ENCODE results near the gene CLDN15.
"Not testable (repeated sequence)": the region's sequence is repeated elsewhere in the genome, so short reads cannot be mapped to it uniquely, and the experiment has no call there.

Gene CLDN15

DNA sequence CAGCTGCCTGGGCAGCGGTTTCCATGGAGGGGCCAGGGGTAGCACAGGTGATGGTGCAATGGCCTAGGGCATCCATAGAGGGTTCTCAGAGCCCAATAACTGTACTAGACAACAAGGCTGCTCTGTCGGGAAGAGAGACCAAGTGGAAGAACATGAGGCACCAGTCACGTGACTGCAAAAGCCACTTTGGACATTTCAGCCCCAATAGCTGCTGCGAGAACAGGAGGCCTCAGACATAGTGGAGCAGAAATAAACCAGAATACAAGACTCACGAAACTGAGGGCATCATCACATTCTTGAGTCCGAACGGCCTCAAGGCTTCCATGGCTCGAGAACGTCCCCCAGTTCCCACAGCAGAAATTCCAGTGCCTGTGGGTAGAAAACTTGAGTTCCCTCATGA is 39.6 kb upstream of the CLDN15 start:
- H3K4me1 ChIP-seq: no peaks in the 10 kb centered on the region
- intact Hi-C loops (cut with DNase I; ENCODE audit: low total_unique reads): no loop called here
- no peak overlapping the region for H3K4me3 ChIP-seq
- DNase-seq: no peak
- no peak overlapping the region for H3K27ac ChIP-seq
- TF ChIP-seq, protein P1, sequence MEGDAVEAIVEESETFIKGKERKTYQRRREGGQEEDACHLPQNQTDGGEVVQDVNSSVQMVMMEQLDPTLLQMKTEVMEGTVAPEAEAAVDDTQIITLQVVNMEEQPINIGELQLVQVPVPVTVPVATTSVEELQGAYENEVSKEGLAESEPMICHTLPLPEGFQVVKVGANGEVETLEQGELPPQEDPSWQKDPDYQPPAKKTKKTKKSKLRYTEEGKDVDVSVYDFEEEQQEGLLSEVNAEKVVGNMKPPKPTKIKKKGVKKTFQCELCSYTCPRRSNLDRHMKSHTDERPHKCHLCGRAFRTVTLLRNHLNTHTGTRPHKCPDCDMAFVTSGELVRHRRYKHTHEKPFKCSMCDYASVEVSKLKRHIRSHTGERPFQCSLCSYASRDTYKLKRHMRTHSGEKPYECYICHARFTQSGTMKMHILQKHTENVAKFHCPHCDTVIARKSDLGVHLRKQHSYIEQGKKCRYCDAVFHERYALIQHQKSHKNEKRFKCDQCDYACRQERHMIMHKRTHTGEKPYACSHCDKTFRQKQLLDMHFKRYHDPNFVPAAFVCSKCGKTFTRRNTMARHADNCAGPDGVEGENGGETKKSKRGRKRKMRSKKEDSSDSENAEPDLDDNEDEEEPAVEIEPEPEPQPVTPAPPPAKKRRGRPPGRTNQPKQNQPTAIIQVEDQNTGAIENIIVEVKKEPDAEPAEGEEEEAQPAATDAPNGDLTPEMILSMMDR (IDR thresholded peaks at IDR 0.05): no peak
- peaks cover 0 to 58% of the 10 kb centered on the region in 2 donors for H3K27me3 ChIP-seq
- H3K36me3 ChIP-seq: no peaks in the 10 kb centered on the region
- H3K9me3 ChIP-seq: no peaks in the 10 kb centered on the region

DNA sequence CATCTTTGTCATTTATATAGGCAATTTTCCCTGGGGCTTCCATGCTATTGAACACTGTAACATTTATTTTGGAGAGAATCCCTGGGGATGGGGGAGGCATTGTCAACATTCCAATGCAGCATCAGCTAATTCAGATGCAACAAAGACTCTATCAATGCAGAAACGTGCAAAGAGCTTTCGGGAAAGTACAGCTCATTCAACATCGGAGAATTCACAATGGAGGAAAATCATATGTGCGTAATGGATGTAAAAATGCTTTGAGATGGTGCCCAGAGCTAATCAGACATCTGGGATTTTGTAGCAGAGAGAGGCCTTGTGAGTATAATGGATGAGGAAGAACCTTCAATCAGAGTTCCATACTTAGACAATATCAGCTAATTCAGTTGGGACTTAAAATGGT is 35.6 kb upstream of the CLDN15 start:
- no peaks in the 10 kb centered on the region for H3K4me1 ChIP-seq
- peaks cover 0 to 37% of the 10 kb centered on the region in 2 donors for H3K27me3 ChIP-seq
- H3K9me3 ChIP-seq: no peaks in the 10 kb centered on the region
- H3K36me3 ChIP-seq: no peaks in the 10 kb centered on the region
- intact Hi-C loops (cut with DNase I; ENCODE audit: low total_unique reads): no loop called here
- TF ChIP-seq, protein P1 (IDR thresholded peaks at IDR 0.05): no peak
- H3K4me3 ChIP-seq: no peak overlapping the region
- DNase-seq: no peak
- H3K27ac ChIP-seq: no peak overlapping the region

DNA sequence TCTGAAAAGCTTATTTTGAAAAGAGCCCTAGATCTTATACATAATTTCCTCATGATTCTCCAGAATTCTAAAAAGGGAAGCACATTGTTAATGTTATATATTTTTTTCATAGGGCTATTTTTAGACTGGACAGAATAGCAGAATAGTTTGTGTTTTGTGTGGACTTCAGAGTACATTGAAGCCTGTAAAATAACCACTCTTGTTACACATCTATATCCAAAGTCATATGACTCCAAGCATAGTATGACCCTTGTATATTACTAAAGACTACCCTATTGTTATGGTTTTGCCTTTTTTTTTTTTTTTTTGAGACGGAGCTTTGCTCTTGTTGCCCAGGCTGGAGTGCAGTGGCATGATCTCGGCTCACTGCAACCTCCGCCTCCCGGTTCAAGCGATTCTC is 33.4 kb upstream of the CLDN15 start:
- intact Hi-C loops (cut with DNase I; ENCODE audit: low total_unique reads): no loop called here
- Histone ChIP-seq H3K4me3 (no peak overlapping the region), H3K27ac (no peak overlapping the region), H3K27me3 (peaks cover 0 to 21% of the 10 kb centered on the region in 2 donors), H3K4me1 (no peaks in the 10 kb centered on the region), H3K36me3 (no peaks in the 10 kb centered on the region), H3K9me3 (no peaks in the 10 kb centered on the region)
- no peak for DNase-seq
- TF ChIP-seq, protein P1 (IDR thresholded peaks at IDR 0.05): no peak

DNA sequence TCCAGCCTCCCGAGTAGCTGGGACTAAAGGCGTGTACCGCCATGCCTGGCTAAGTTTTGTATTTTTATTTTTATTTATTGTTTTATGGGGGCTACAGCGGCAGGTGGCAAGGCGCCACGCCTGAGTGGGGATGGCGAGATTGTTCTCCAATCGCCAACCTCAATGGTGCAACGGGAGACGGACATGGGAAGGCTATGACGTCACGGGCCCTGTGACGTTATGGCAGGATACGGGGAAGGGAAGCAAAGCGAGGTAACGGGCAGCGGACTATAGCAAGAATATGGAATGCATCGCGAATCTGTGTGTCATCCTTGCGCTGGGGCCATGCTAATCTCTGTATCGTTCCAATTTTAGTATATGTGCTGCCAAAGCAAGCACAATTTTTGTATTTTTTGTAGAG is 32.1 kb upstream of the CLDN15 start:
- Histone ChIP-seq H3K4me1 (no peaks in the 10 kb centered on the region), H3K4me3 (no peak overlapping the region), H3K9me3 (no peaks in the 10 kb centered on the region), H3K27me3 (peaks cover 0 to 24% of the 10 kb centered on the region in 2 donors), H3K27ac (no peak overlapping the region), H3K36me3 (no peaks in the 10 kb centered on the region)
- no peak for DNase-seq
- intact Hi-C loops (cut with DNase I; ENCODE audit: low total_unique reads): no loop called here
- TF ChIP-seq, protein P1 (IDR thresholded peaks at IDR 0.05): no peak

DNA sequence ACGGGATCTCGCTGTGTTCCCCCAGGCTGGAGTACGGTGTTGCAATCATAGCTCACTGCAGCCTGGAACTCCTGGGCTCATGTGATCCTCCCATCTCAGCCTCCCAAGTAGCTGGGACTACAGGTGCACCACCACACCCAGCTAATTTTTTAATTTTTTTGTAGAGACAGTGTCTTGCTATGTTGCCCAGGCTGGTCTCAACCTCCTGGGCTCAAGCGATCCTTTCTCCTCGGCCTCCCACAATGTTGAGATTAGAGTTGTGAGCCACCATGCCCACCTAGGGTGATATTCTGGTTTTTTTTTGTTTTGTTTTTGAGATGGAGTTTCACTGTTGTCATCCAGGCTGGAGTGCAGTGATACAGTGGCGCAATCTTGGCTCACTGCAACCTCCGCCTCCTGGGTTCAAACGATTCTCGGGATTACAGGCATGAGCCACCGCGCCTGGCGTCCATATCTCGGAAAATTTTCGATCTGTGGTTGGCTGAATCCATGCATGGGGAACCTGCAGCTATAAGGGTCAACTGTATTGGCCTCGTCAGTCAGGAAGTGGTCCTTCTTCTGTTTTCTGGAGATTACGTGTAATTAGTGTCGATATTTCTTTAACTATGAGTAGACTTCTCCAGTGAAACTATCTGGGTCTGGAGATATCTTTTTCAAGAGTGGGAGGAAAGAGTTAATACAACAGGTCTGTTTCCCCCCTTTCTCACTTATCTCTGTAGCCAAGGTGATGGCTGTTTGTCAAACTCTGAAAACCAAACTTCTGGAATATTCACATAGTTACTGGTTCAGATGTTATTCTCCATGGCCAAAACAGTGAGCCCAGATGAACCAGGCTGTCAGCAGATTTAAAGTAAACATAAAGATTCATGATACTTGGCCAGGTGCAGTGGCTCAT is 28.3 kb upstream of the CLDN15 start:
- Histone ChIP-seq H3K27me3 (peaks cover 0 to 27% of the 10 kb centered on the region in 2 donors), H3K9me3 (no peaks in the 10 kb centered on the region), H3K4me1 (no peaks in the 10 kb centered on the region), H3K27ac (no peak overlapping the region), H3K36me3 (no peaks in the 10 kb centered on the region), H3K4me3 (no peak overlapping the region)
- intact Hi-C loops (cut with DNase I; ENCODE audit: low total_unique reads): no loop called here
- DNase-seq: no peak
- TF ChIP-seq, protein P1 (IDR thresholded peaks at IDR 0.05): no peak

DNA sequence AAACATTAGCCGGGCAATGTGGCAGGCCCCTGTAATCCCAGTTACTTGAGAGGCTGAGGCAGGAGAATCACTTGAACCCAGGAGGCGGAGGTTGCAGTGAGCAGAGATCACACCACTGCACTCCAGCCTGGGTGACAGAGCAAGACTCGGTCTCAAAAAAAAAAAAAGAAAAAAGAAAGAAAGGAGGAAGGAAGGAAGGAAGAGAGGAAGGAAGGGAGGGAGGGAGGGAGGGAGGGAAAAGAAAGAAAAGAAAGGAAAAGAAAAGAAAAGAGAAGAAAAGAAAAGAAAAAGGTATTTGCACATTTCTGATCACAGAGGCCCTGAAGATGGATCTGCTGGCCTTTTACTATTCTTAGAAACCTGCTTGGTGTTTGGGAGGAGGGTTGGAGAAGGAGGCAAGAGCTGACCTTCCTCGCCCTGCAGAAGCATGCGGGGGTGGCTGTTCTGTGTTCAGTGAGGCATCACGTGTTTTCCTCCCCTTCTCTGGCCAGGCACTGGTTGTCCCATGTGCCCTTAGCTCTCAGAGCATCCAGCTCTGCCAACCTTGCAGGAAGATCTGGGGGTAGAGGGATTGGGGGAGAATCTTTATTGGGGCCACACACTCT is 26.6 kb upstream of the CLDN15 start:
- H3K9me3 ChIP-seq; DNase-seq; H3K4me1 ChIP-seq; H3K4me3 ChIP-seq; H3K36me3 ChIP-seq; H3K27ac ChIP-seq; intact Hi-C loops (cut with DNase I; ENCODE audit: low total_unique reads): not testable (repeated sequence)
- peaks cover 0 to 28% of the 10 kb centered on the region in 2 donors for H3K27me3 ChIP-seq

All from tibial artery (tissue), 4 donors.